OCI-LY7 (cell line): ENCODE measurements around the gene EZH1. TPM values are rescaled to one million over a fixed set of nuclear protein-coding genes. Genes with fewer than 3 reads are reported as not detected.

Source experiments
- BruUV-seq: library from RNA; stranded (reverse); fragments of 400-500 nt; replicated peaks from 2 replicates; lab custom pipeline; 2021; lab: Mats Ljungman, UMichigan
- CTCF ChIA-PET: fragments of 300-600 bp; sonication (Branson Sonifier 250); formaldehyde crosslinking; loops from one replicate; lab custom pipeline; 2022; ENCODE audit warnings: antibody characterized with exemption; ENCODE audit not compliant: unreplicated experiment; lab: Charles Lee
- POLR2A ChIA-PET: fragments of 300-600 bp; sonication (Branson Sonifier 250); formaldehyde crosslinking; loops from one replicate; lab custom pipeline; 2022; ENCODE audit warnings: antibody characterized with exemption; lab: Charles Lee
- DNase-seq: peaks from one replicate; pipeline ENCODE4 v3.0.0-alpha.2; 2015; ENCODE audit warnings: low spot score
- H2AFZ ChIP-seq: fragments of 200-600 bp; sonication (generic), shearing (Covaris generic); 2 replicates; pipeline ENCODE4 v1.6.1; 2014; ENCODE audit warnings: mild to moderate bottlenecking, antibody characterized with exemption, low read length, moderate library complexity
- H3K27ac ChIP-seq: fragments of 200-600 bp; sonication (generic); 2 replicates; pipeline ENCODE4 v1.5.1; 2014; ENCODE audit warnings: mixed run types, low read depth, mild to moderate bottlenecking, moderate library complexity, low read length, inconsistent platforms; ENCODE audit not compliant: poor library complexity, severe bottlenecking
- H3K36me3 ChIP-seq: fragments of 200-600 bp; sonication (generic); 2 replicates; pipeline ENCODE4 v1.6.1; 2014; ENCODE audit warnings: mild to moderate bottlenecking, antibody characterized with exemption, low read length, moderate library complexity, mixed read lengths; ENCODE audit not compliant: insufficient read depth
- H3K4me1 ChIP-seq: fragments of 200-600 bp; sonication (generic); 2 replicates; pipeline ENCODE4 v1.5.1; 2014; ENCODE audit warnings: mild to moderate bottlenecking, low read length; ENCODE audit not compliant: insufficient read depth, poor library complexity, severe bottlenecking
- H3K4me2 ChIP-seq: fragments of 200-600 bp; sonication (generic); 2 replicates; pipeline ENCODE4 v1.6.1; 2014; ENCODE audit warnings: mild to moderate bottlenecking, low read length
- H3K4me3 ChIP-seq: fragments of 200-600 bp; sonication (generic); 2 replicates; pipeline ENCODE4 v1.5.1; 2014; ENCODE audit warnings: mild to moderate bottlenecking, low read depth, low read length; ENCODE audit not compliant: poor library complexity, severe bottlenecking
- H3K79me2 ChIP-seq: fragments of 200-600 bp; sonication (generic); 2 replicates; pipeline ENCODE4 v1.6.1; 2016; ENCODE audit warnings: low read depth, mild to moderate bottlenecking, low read length, moderate library complexity, mixed read lengths; ENCODE audit not compliant: insufficient read depth
- H3K9me2 ChIP-seq: fragments of 200-600 bp; sonication (generic); 2 replicates; pipeline ENCODE4 v1.6.1; 2016; ENCODE audit warnings: mild to moderate bottlenecking, low read length, mixed read lengths; ENCODE audit not compliant: insufficient read depth
- H3K9me3 ChIP-seq: fragments of 200-600 bp; sonication (generic); 2 replicates; pipeline ENCODE4 v1.6.1; 2014; ENCODE audit warnings: mild to moderate bottlenecking, mixed run types, low read length, mixed read lengths
- H4K20me1 ChIP-seq: fragments of 200-600 bp; sonication (generic); 2 replicates; pipeline ENCODE4 v1.6.1; 2014; ENCODE audit warnings: mild to moderate bottlenecking, antibody characterized with exemption, low read length, moderate library complexity, mixed read lengths; ENCODE audit not compliant: insufficient read depth
- EZH2phosphoT487 ChIP-seq: fragments of 200-600 bp; sonication (generic); IDR thresholded peaks from 2 replicates; pipeline ENCODE4 v1.6.1; 2018; ENCODE audit warnings: low read depth, borderline replicate concordance, mild to moderate bottlenecking, mixed run types, antibody characterized with exemption, low read length, moderate library complexity, mixed read lengths
- intact Hi-C: fragments of 100-400 bp; cut with micrococcal nuclease; formaldehyde crosslinking; loops from one replicate; pipeline ENCODE4 v1.10.0; 2022; ENCODE audit not compliant: unreplicated experiment
- total RNA-seq, 2 experiments: library from RNA; depleted of rRNA in 1 of 2; stranded (reverse); fragments of >200 nt in 1 of 2; shearing (Covaris generic) in 1 of 2; gene quantifications; 2 replicates each; pipeline ENCODE4 v1.2.3, GENCODE V29; 2014 to 2022
- TF ChIP-seq, protein P1 (sequence below): fragments of 200-600 bp; sonication (generic); conservative IDR thresholded peaks from 2 replicates; pipeline ENCODE4 v1.5.1; 2014; ENCODE audit warnings: mild to moderate bottlenecking, antibody characterized with exemption, low read length, moderate library complexity, mixed read lengths

The EZH1 gene
- total RNA-seq, 2 experiments from 2014 or later = 57.1 to 62.4 TPM

DNA sequence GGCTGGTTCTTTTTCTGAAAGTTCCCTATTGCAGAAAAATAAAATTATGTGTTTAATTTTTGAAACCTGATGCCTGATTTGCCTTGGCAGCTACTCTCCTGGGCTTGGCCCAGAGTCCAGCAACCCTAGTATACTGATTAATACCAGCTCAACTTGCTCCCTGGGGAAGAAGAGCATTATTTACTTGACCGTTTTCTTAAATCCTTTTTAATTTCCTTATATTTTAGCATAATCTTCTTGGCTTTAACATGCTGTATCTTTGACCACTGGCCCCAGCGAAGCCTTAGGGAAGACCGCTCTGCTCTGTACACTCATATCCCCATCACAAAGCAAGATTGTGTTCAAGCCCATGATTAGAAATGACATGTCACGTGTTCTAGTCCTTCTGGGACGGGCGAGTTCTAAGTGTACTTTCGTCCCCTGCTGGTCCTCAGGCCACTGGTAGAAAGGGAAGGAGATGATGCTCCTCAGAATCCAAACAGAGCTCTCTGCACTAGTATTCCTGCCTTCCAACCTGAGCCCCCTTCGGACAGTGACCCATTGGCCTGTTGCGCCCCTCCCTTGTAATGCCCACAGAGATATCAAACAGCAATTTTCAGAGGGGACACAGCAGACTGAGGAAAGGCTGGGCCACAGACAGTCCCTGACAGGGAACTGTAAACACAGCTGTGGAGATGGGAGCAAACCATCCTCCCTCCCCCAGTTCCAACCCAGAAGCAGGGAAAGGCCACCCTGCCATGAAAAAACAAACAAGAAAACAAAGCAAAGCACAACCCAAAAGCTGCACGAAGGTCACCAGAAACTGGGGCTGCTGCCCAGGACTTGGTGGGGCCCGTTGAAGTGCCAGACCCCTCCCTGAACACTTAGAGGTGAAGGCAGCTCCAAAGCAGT, 4.3 kb upstream of the EZH1 start:
- Histone ChIP-seq H3K4me1 (peaks cover 4% of the 10 kb centered on the region), H3K4me3 (no peak overlapping the region), H2AFZ (no peak overlapping the region), H3K9me3 (no peaks in the 10 kb centered on the region), H3K36me3 (no peaks in the 10 kb centered on the region), H3K4me2 (no peak overlapping the region), H4K20me1 (no peaks in the 10 kb centered on the region), H3K27ac (no peak overlapping the region), H3K79me2 (no peaks in the 10 kb centered on the region; the same call in 1 of the 2 replicates), H3K9me2 (no peaks in the 10 kb centered on the region)
- intact Hi-C loops = no loop called here
- no peak for TF ChIP-seq EZH2phosphoT487
- TF ChIP-seq, protein P1, sequence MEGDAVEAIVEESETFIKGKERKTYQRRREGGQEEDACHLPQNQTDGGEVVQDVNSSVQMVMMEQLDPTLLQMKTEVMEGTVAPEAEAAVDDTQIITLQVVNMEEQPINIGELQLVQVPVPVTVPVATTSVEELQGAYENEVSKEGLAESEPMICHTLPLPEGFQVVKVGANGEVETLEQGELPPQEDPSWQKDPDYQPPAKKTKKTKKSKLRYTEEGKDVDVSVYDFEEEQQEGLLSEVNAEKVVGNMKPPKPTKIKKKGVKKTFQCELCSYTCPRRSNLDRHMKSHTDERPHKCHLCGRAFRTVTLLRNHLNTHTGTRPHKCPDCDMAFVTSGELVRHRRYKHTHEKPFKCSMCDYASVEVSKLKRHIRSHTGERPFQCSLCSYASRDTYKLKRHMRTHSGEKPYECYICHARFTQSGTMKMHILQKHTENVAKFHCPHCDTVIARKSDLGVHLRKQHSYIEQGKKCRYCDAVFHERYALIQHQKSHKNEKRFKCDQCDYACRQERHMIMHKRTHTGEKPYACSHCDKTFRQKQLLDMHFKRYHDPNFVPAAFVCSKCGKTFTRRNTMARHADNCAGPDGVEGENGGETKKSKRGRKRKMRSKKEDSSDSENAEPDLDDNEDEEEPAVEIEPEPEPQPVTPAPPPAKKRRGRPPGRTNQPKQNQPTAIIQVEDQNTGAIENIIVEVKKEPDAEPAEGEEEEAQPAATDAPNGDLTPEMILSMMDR = no peak
- DNase-seq = no peak
- ChIA-PET CTCF (no interaction called here), POLR2A (interaction anchor here (0.6 to 1.2 kb wide), 5 partner anchors 10 to 236 kb away, joined by 3 to 8 read pairs (median 3); no protein-coding TSS in a partner anchor)
- no TSS peak for BruUV-seq

DNA sequence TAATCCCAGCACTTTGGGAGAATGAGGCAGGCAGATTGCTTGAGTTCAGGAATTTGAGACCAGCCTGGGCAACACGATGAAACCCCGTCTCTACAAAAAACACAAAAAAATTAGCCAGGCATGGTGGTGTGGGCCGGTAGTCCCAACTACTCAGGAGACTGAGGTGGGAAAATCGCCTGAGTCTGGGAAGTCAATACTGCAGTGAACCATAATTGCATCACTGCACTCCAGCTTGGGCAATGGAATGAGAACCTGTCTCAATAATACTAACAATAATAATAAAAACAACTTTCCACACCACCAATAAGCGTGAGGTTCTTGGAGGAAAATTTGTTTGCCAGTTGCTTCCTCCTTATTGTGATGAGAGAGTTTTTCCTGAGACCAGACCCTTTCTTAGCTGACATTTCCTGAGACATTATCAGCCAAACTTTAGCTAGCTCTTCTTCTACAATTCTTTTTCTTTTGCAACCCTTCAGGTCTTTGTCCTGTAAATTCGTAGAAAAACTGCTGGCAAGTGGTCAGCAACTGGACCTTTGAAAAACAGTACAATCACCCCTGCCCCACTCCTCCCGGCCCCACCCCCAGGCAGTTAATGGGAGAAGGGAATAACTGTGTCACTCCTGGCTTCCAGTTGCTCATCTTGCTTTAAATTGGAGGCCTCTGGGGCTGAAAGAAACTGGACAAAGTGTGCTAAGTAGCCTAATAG, 3.5 kb upstream of the EZH1 start:
- no peak for DNase-seq
- Histone ChIP-seq H4K20me1 (no peaks in the 10 kb centered on the region), H3K9me3 (no peaks in the 10 kb centered on the region), H3K4me1 (peaks cover 11% of the 10 kb centered on the region), H3K36me3 (no peaks in the 10 kb centered on the region), H3K27ac (no peak overlapping the region), H3K9me2 (no peaks in the 10 kb centered on the region), H3K4me2 (no peak overlapping the region), H2AFZ (no peak overlapping the region), H3K79me2 (peaks cover 8% of the 10 kb centered on the region), H3K4me3 (no peak overlapping the region)
- no TSS peak for BruUV-seq
- CTCF ChIA-PET = no interaction called here
- TF ChIP-seq EZH2phosphoT487 = no peak
- TF ChIP-seq, protein P1 = no peak
- POLR2A ChIA-PET = interaction anchor here (0.6 to 0.7 kb wide), 3 partner anchors 15 to 237 kb away, joined by 3 to 8 read pairs (median 3); no protein-coding TSS in a partner anchor
- intact Hi-C loops = no loop called here
